K562 (cell line): Measurements from ENCODE around the gene AAMDC. TPM values are rescaled to one million over a fixed set of nuclear protein-coding genes. Genes with fewer than 3 reads are reported as not detected.

Experiments used
- BRF1 ChIP-seq: IDR thresholded peaks from 3 replicates; pipeline ENCODE4 v1.6.1; 2011; ENCODE audit warnings: borderline replicate concordance, mild to moderate bottlenecking; ENCODE audit not compliant: insufficient read length; ENCODE audit errors: extremely low read depth
- CHD4 ChIP-seq: fragments of 200-600 bp; sonication (generic); IDR thresholded peaks from 3 replicates; pipeline ENCODE4 v1.6.1; 2012; ENCODE audit warnings: low read depth, mild to moderate bottlenecking, mixed read lengths, low read length, inconsistent platforms; ENCODE audit not compliant: insufficient read depth, insufficient replicate concordance, poor library complexity, severe bottlenecking
- CREM ChIP-seq: IDR thresholded peaks from 2 replicates; pipeline ENCODE4 v1.6.1; 2014; ENCODE audit warnings: antibody characterized with exemption, low read depth
- DACH1 ChIP-seq: fragments of 450-650 bp; IDR thresholded peaks from 2 replicates; pipeline ENCODE4 v1.6.1; 2018; ENCODE audit not compliant: partially characterized antibody
- E2F3 ChIP-seq: fragments of 250-450 bp; sonication (Bioruptor Pico); IDR thresholded peaks from 2 replicates; pipeline ENCODE4 v1.4.0; 2020; ENCODE audit warnings: mild to moderate bottlenecking
- FIP1L1 ChIP-seq: fragments of 200-400 bp; formaldehyde crosslinking; IDR thresholded peaks from 2 replicates; pipeline ENCODE4 v1.6.1; 2018; ENCODE audit warnings: mild to moderate bottlenecking, low read depth, low read length; ENCODE audit not compliant: poor library complexity, severe bottlenecking
- JUN ChIP-seq, 2 experiments: sonication (generic) in 1 of 2; formaldehyde crosslinking in 1 of 2; IDR thresholded peaks; 2 replicates each; pipeline versions ENCODE4 v1.6.1 to v1.8.0; 2012 to 2022; ENCODE audit warnings: borderline replicate concordance in 2 of 2, mild to moderate bottlenecking in 2 of 2, improper control_type of control experiment in 1 of 2, low read depth in 1 of 2, low read length in 1 of 2, missing genetic modification reagents in 1 of 2
- MBD2 ChIP-seq: sonication (generic); IDR thresholded peaks from 2 replicates; pipeline ENCODE4 v1.6.1; 2016; ENCODE audit warnings: low read depth, borderline replicate concordance
- MCM7 ChIP-seq, 2 experiments: fragments of 450-650 bp; IDR thresholded peaks; 2 replicates each; pipeline ENCODE4 v1.6.1; 2016 to 2018
- MTF1 ChIP-seq: fragments of 250-450 bp; sonication (Bioruptor Pico); IDR thresholded peaks from 2 replicates; pipeline ENCODE4 v1.9.0; 2021; ENCODE audit warnings: moderate library complexity, mild to moderate bottlenecking, inconsistent platforms, borderline replicate concordance
- RBFOX2 ChIP-seq: fragments of 200-400 bp; formaldehyde crosslinking; IDR thresholded peaks from 2 replicates; pipeline ENCODE4 v1.6.1; 2017; ENCODE audit warnings: low read depth, mild to moderate bottlenecking, low read length, moderate library complexity
- RNF2 ChIP-seq: sonication (generic); IDR thresholded peaks from 2 replicates; pipeline ENCODE4 v1.6.1; 2016
- SNIP1 ChIP-seq: fragments of 450-650 bp; IDR thresholded peaks from 2 replicates; pipeline ENCODE4 v1.7.1; 2017; ENCODE audit warnings: low read depth, mild to moderate bottlenecking
- ZFP1 ChIP-seq: fragments of 450-650 bp; formaldehyde crosslinking; IDR thresholded peaks from 2 replicates; pipeline ENCODE4 v1.4.0; 2020; ENCODE audit warnings: mild to moderate bottlenecking, mixed read lengths
- ZNF263 ChIP-seq: sonication (generic); formaldehyde crosslinking; IDR thresholded peaks from 2 replicates; pipeline ENCODE4 v1.8.0; 2022; ENCODE audit warnings: mild to moderate bottlenecking, missing genetic modification reagents, borderline replicate concordance
- polyA plus RNA-seq, 8 experiments: library from polyadenylated mRNA; depleted of rRNA in 4 of 8; stranded (reverse) in 5 of 8; unstranded in 3 of 8; fragments of >200 nt; fragmentation: Nextera tagmentation in 2 of 8; fragmentation: Illumina TruSeq in 1 of 8; extraction: Ambion mirVana in 2 of 8; extraction: Trizol in 1 of 8; gene quantifications; 2 replicates each; pipeline versions ENCODE4 v1.2.1 to v1.2.3, GENCODE V29; 2011 to 2014; ENCODE audit warnings: inconsistent platforms in 1 of 8, missing spikeins in 1 of 8
- total RNA-seq, 7 experiments: library from RNA; depleted of rRNA in 6 of 7; stranded (reverse); fragments of >200 nt in 6 of 7; fragmentation: Illumina TruSeq in 2 of 7; extraction: Trizol in 2 of 7; gene quantifications; 2 replicates each; pipeline versions ENCODE4 v1.2.1 to v1.2.3, GENCODE V29; 2011 to 2021; ENCODE audit warnings: low replicate concordance in 1 of 7
- TF ChIP-seq, protein P1 (sequence below): fragments of 450-650 bp; IDR thresholded peaks from 2 replicates; pipeline ENCODE4 v1.6.1; 2016; ENCODE audit warnings: antibody characterized with exemption
- TF ChIP-seq, protein P2 (sequence below): fragments of 250-450 bp; sonication (Bioruptor Pico); IDR thresholded peaks from 2 replicates; pipeline ENCODE4 v1.5.0; 2021
- TF ChIP-seq, protein P3 (sequence below): fragments of 250-450 bp; sonication (Bioruptor Pico); IDR thresholded peaks from 2 replicates; pipeline ENCODE4 v1.8.0; 2021; ENCODE audit warnings: moderate library complexity, mild to moderate bottlenecking, inconsistent platforms
- TF ChIP-seq, protein P4 (sequence below): fragments of 250-450 bp; sonication (Bioruptor Pico); IDR thresholded peaks from 2 replicates; pipeline ENCODE4 v1.5.0; 2021; ENCODE audit warnings: mild to moderate bottlenecking, moderate library complexity

The AAMDC gene
- total and polyA plus RNA-seq, 9 of the 15 experiments (the other 6 are each of a cell fraction or from before 2014, with no cell fraction given): 10.4 to 40.6 (median 15.6) TPM

DNA sequence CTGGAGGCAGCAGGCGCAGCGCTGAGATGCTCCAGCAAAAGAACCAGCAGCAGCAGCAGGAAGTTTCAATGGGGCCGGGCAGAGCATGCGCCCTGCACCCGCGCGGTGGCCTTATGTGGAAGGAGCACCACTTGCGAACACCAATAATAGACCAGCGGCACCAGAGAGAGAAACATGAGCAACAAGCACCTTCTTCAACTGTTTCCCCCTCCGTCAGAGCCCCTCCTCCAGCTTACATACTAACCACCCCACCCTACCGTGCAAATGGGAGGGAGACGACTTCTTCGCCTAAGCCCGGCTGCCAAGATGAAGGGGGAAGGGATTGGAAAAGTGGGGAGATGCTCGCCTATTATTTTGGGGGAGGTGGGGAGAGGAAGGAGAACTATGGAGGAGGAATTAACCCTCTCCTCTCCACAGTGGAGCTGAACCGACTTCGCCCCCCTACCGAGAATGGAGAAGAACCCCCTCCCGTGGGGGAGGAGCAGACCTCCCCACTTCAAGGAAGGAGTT is 1.5 kb upstream of the AAMDC start (continued):
- TF ChIP-seq RBFOX2: no peak
- no peak for TF ChIP-seq DACH1
- no peak for TF ChIP-seq SNIP1
- TF ChIP-seq E2F3 (CRISPR knock-in tag): no peak
- no peak for TF ChIP-seq RNF2
- TF ChIP-seq, protein P1, sequence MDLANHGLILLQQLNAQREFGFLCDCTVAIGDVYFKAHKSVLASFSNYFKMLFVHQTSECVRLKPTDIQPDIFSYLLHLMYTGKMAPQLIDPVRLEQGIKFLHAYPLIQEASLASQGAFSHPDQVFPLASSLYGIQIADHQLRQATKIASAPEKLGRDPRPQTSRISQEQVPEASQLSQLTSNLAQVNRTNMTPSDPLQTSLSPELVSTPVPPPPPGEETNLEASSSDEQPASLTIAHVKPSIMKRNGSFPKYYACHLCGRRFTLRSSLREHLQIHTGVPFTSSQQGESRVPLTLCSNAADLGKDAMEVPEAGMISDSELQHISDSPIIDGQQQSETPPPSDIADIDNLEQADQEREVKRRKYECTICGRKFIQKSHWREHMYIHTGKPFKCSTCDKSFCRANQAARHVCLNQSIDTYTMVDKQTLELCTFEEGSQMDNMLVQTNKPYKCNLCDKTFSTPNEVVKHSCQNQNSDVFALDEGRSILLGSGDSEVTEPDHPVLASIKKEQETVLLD: 0 out of 2 replicates have a peak, but pooled peaks have one; percentile 38
- TF ChIP-seq MTF1 (CRISPR knock-in tag): no peak
- TF ChIP-seq ZFP1 (CRISPR knock-in tag): no peak
- TF ChIP-seq, protein P2, sequence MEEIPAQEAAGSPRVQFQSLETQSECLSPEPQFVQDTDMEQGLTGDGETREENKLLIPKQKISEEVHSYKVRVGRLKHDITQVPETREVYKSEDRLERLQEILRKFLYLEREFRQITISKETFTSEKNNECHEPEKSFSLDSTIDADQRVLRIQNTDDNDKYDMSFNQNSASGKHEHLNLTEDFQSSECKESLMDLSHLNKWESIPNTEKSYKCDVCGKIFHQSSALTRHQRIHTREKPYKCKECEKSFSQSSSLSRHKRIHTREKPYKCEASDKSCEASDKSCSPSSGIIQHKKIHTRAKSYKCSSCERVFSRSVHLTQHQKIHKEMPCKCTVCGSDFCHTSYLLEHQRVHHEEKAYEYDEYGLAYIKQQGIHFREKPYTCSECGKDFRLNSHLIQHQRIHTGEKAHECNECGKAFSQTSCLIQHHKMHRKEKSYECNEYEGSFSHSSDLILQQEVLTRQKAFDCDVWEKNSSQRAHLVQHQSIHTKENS (CRISPR knock-in tag): no peak
- TF ChIP-seq, protein P3, sequence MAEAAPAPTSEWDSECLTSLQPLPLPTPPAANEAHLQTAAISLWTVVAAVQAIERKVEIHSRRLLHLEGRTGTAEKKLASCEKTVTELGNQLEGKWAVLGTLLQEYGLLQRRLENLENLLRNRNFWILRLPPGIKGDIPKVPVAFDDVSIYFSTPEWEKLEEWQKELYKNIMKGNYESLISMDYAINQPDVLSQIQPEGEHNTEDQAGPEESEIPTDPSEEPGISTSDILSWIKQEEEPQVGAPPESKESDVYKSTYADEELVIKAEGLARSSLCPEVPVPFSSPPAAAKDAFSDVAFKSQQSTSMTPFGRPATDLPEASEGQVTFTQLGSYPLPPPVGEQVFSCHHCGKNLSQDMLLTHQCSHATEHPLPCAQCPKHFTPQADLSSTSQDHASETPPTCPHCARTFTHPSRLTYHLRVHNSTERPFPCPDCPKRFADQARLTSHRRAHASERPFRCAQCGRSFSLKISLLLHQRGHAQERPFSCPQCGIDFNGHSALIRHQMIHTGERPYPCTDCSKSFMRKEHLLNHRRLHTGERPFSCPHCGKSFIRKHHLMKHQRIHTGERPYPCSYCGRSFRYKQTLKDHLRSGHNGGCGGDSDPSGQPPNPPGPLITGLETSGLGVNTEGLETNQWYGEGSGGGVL (CRISPR knock-in tag): no peak
- TF ChIP-seq CHD4: peak; percentile 32
- TF ChIP-seq FIP1L1: no peak
- TF ChIP-seq JUN (IDR thresholded peaks at IDR 0.05; ENCODE audit: borderline replicate concordance, low read depth, low read length): no peak
- TF ChIP-seq JUN (CRISPR knock-in tag; IDR thresholded peaks at IDR 0.05; ENCODE audit: borderline replicate concordance): no peak
- TF ChIP-seq BRF1: no peak
- TF ChIP-seq MCM7 (IDR thresholded peaks at IDR 0.05): no peak
- TF ChIP-seq ZNF263: no peak
- TF ChIP-seq MBD2: no peak
- TF ChIP-seq, protein P4, sequence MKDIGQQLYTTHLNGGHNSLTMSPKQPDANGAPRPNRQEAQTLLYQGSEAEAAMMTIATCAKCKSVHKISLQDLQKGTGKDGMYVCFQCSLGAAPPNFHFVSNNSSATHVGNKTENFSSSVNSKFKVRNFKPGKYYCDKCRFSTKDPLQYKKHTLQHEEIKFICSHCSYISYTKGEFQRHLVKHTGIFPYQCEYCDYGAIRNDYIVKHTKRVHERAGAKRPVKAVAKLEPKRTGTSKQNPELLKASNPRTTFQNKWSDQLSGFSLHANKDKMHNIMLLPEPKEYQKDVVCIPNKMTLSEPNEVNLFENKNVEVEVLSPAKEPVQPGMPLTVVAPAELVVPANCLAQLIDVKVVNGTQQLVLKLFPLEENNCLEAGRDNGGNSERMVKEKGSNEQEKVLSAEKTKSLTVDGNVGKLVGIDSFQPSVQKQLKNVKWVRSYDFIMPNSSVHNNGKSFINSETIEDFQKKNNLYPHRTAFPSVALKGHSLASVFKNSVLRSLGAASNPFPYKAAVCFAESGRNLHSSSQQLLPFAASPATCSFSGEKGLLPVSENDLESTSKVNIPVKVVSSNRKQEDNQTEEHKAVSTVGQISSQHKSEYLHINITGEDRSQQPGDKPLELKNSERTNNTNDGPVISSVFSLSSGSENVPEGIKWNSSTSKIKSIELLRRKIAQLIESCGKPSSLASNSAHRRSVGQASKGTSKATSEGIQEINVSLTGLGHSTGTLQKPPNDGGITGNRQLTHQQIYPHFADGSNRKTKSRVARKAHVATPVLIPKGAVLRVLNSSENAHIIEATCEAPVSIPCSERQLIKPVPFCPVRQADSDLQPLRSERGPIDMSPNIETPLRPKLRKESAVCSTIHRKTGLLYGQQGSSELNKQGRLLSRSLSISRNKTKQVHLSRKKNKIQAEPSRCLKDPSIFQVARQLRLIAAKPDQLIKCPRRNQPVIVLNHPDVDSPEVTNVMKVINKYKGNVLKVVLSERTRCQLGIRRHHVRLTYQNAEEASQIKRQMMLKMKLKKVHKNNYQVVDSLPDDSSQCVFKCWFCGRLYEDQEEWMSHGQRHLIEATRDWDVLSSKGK (CRISPR knock-in tag): no peak
- no peak for TF ChIP-seq CREM
